Measurements from ENCODE around the gene TTBK2. TPM values are rescaled to one million over a fixed set of nuclear protein-coding genes. Genes with fewer than 3 reads are reported as not detected.
"Not testable (repeated sequence)": the region's sequence is repeated elsewhere in the genome, so short reads cannot be mapped to it uniquely, and the experiment has no call there.

Gene TTBK2
- total and polyA plus RNA-seq, 4 experiments from 2014 or later: 9.1 to 28.2 (median 18.5) TPM

- Mint-ChIP-seq H3K9me3 (no peaks in the 10 kb centered on the region), H3K36me3 (peaks cover 20 to 27% of the 10 kb centered on the region in 2 donors), H3K27ac (no peak overlapping the region), H3K27me3 (no peaks in the 10 kb centered on the region), H3K4me1 (peaks cover 0 to 1% (median 0%) of the 10 kb centered on the region in 4 donors), H3K4me3 (no peak overlapping the region)
- H3K9me3 ChIP-seq (ENCODE audit: control insufficient read depth in 1 of 2, low read length in 2 of 2): no peaks in the 10 kb centered on the region
- H3K4me3 ChIP-seq (ENCODE audit: low read length in 2 of 2): no peak overlapping the region
- POLR2A ChIA-PET (ENCODE audit: partially characterized antibody): no interaction called here
- intact Hi-C loops (cut with micrococcal nuclease): no loop called here
- H3K4me1 ChIP-seq (ENCODE audit: insufficient read depth, low read length): no peaks in the 10 kb centered on the region
- no peak overlapping the region for H3K27ac ChIP-seq (ENCODE audit: low read depth, low read length)
- H3K27me3 ChIP-seq (ENCODE audit: insufficient read depth, low read length): no peaks in the 10 kb centered on the region
- CTCF ChIA-PET (ENCODE audit: partially characterized antibody): no interaction called here
- no peak for DNase-seq
- H3K36me3 ChIP-seq (ENCODE audit: insufficient read depth, low read length): peaks cover 8% of the 10 kb centered on the region
These were observed 133.6 kb downstream of the TTBK2 start for GRCh38 chr15:42786978-42787377.

- CTCF ChIA-PET (ENCODE audit: partially characterized antibody): no interaction called here
- Mint-ChIP-seq H3K36me3 (peaks cover 20 to 27% of the 10 kb centered on the region in 2 donors), H3K9me3 (no peaks in the 10 kb centered on the region), H3K4me1 (peaks cover 0 to 1% (median 0%) of the 10 kb centered on the region in 4 donors), H3K4me3 (no peak overlapping the region), H3K27ac (no peak overlapping the region), H3K27me3 (no peaks in the 10 kb centered on the region)
- Histone ChIP-seq H3K4me1 (ENCODE audit: insufficient read depth, low read length) (no peaks in the 10 kb centered on the region), H3K27ac (ENCODE audit: low read depth, low read length) (no peak overlapping the region), H3K36me3 (ENCODE audit: insufficient read depth, low read length) (peaks cover 11% of the 10 kb centered on the region), H3K4me3 (ENCODE audit: low read length in 2 of 2) (no peak overlapping the region), H3K27me3 (ENCODE audit: insufficient read depth, low read length) (no peaks in the 10 kb centered on the region), H3K9me3 (ENCODE audit: control insufficient read depth in 1 of 2, low read length in 2 of 2) (no peaks in the 10 kb centered on the region)
- no peak for DNase-seq
- intact Hi-C loops (cut with micrococcal nuclease): no loop called here
- POLR2A ChIA-PET (ENCODE audit: partially characterized antibody): no interaction called here
These were observed 135.0 kb downstream of the TTBK2 start for GRCh38 chr15:42785569-42785968.

GRCh38 chr15:42784705-42785104, 135.9 kb downstream of the TTBK2 start:
- H3K4me3 ChIP-seq (ENCODE audit: low read length in 2 of 2): no peak overlapping the region
- Mint-ChIP-seq H3K9me3 (no peaks in the 10 kb centered on the region), H3K4me3 (no peak overlapping the region), H3K4me1 (peaks cover 0 to 1% (median 0%) of the 10 kb centered on the region in 4 donors), H3K27me3 (no peaks in the 10 kb centered on the region), H3K27ac (no peak overlapping the region), H3K36me3 (peaks cover 20 to 24% of the 10 kb centered on the region in 2 donors)
- H3K9me3 ChIP-seq (ENCODE audit: control insufficient read depth in 1 of 2, low read length in 2 of 2): no peaks in the 10 kb centered on the region
- intact Hi-C loops (cut with micrococcal nuclease): no loop called here
- no peak overlapping the region for H3K27ac ChIP-seq (ENCODE audit: low read depth, low read length)
- CTCF ChIA-PET (ENCODE audit: partially characterized antibody): interaction anchor here (0.7 kb wide), 1 partner anchor 985 kb away, joined by 4 read pairs; no protein-coding TSS in a partner anchor
- DNase-seq: no peak
- no peaks in the 10 kb centered on the region for H3K27me3 ChIP-seq (ENCODE audit: insufficient read depth, low read length)
- no peaks in the 10 kb centered on the region for H3K4me1 ChIP-seq (ENCODE audit: insufficient read depth, low read length)
- POLR2A ChIA-PET (ENCODE audit: partially characterized antibody): no interaction called here
- H3K36me3 ChIP-seq (ENCODE audit: insufficient read depth, low read length): peaks cover 11% of the 10 kb centered on the region

GRCh38 chr15:42782716-42783115, 137.9 kb downstream of the TTBK2 start:
- ChIA-PET POLR2A (ENCODE audit: partially characterized antibody) (no interaction called here), CTCF (ENCODE audit: partially characterized antibody) (interaction anchor here (1.1 kb wide), 1 partner anchor 65 kb away, joined by 3 read pairs; no protein-coding TSS in a partner anchor)
- DNase-seq: no peak
- H3K27me3 ChIP-seq (ENCODE audit: insufficient read depth, low read length): no peaks in the 10 kb centered on the region
- peaks cover 24 to 25% of the 10 kb centered on the region in 2 donors for H3K36me3 Mint-ChIP-seq
- peaks cover 11% of the 10 kb centered on the region for H3K36me3 ChIP-seq (ENCODE audit: insufficient read depth, low read length)
- H3K4me1 Mint-ChIP-seq: peaks cover 0 to 1% (median 0%) of the 10 kb centered on the region in 4 donors
- H3K27me3 Mint-ChIP-seq: no peaks in the 10 kb centered on the region
- no peaks in the 10 kb centered on the region for H3K4me1 ChIP-seq (ENCODE audit: insufficient read depth, low read length)
- no peak overlapping the region for H3K4me3 ChIP-seq (ENCODE audit: low read length in 2 of 2)
- intact Hi-C loops (cut with micrococcal nuclease): no loop called here
- no peaks in the 10 kb centered on the region for H3K9me3 Mint-ChIP-seq
- no peak overlapping the region for H3K27ac ChIP-seq (ENCODE audit: low read depth, low read length)
- peak overlapping the region in 1 of 7 donors; percentile 31 for H3K27ac Mint-ChIP-seq
- H3K4me3 Mint-ChIP-seq: no peak overlapping the region
- H3K9me3 ChIP-seq (ENCODE audit: control insufficient read depth in 1 of 2, low read length in 2 of 2): no peaks in the 10 kb centered on the region

GRCh38 chr15:42775416-42775815, 145.2 kb downstream of the TTBK2 start:
- peaks cover 29 to 35% of the 10 kb centered on the region in 2 donors for H3K36me3 Mint-ChIP-seq
- DNase-seq: no peak
- H3K27ac Mint-ChIP-seq: no peak overlapping the region
- Histone ChIP-seq H3K9me3 (ENCODE audit: control insufficient read depth in 1 of 2, low read length in 2 of 2) (no peaks in the 10 kb centered on the region), H3K27ac (ENCODE audit: low read depth, low read length) (no peak overlapping the region), H3K36me3 (ENCODE audit: insufficient read depth, low read length) (peaks cover 3% of the 10 kb centered on the region), H3K27me3 (ENCODE audit: insufficient read depth, low read length) (no peaks in the 10 kb centered on the region), H3K4me1 (ENCODE audit: insufficient read depth, low read length) (no peaks in the 10 kb centered on the region), H3K4me3 (ENCODE audit: low read length in 2 of 2) (no peak overlapping the region)
- no peaks in the 10 kb centered on the region for H3K4me1 Mint-ChIP-seq
- ChIA-PET POLR2A (ENCODE audit: partially characterized antibody) (no interaction called here), CTCF (ENCODE audit: partially characterized antibody) (no interaction called here)
- peaks cover 0 to 1% (median 0%) of the 10 kb centered on the region in 8 donors for H3K9me3 Mint-ChIP-seq
- no peak overlapping the region for H3K4me3 Mint-ChIP-seq
- intact Hi-C loops (cut with micrococcal nuclease): no loop called here
- H3K27me3 Mint-ChIP-seq: no peaks in the 10 kb centered on the region

GRCh38 chr15:42772901-42773300, 147.7 kb downstream of the TTBK2 start:
- Histone ChIP-seq H3K36me3 (ENCODE audit: insufficient read depth, low read length) (peaks cover 3% of the 10 kb centered on the region), H3K27me3 (ENCODE audit: insufficient read depth, low read length) (no peaks in the 10 kb centered on the region), H3K9me3 (ENCODE audit: control insufficient read depth in 1 of 2, low read length in 2 of 2) (no peaks in the 10 kb centered on the region), H3K27ac (ENCODE audit: low read depth, low read length) (no peak overlapping the region), H3K4me3 (ENCODE audit: low read length in 2 of 2) (no peak overlapping the region), H3K4me1 (ENCODE audit: insufficient read depth, low read length) (no peaks in the 10 kb centered on the region)
- H3K36me3 Mint-ChIP-seq: peaks cover 40 to 57% of the 10 kb centered on the region in 2 donors
- peaks cover 0 to 15% (median 2%) of the 10 kb centered on the region in 8 donors for H3K9me3 Mint-ChIP-seq
- no peaks in the 10 kb centered on the region for H3K27me3 Mint-ChIP-seq
- no peak overlapping the region for H3K4me3 Mint-ChIP-seq
- H3K4me1 Mint-ChIP-seq: peaks cover 0 to 9% (median 0%) of the 10 kb centered on the region in 4 donors
- intact Hi-C loops (cut with micrococcal nuclease): no loop called here
- ChIA-PET CTCF (ENCODE audit: partially characterized antibody) (no interaction called here), POLR2A (ENCODE audit: partially characterized antibody) (no interaction called here)
- DNase-seq: no peak
- no peak overlapping the region for H3K27ac Mint-ChIP-seq

GRCh38 chr15:42772144-42772543, 148.4 kb downstream of the TTBK2 start:
- no peak overlapping the region for H3K27ac Mint-ChIP-seq
- peaks cover 0 to 21% (median 5%) of the 10 kb centered on the region in 8 donors for H3K9me3 Mint-ChIP-seq
- Histone ChIP-seq H3K4me1 (ENCODE audit: insufficient read depth, low read length) (no peaks in the 10 kb centered on the region), H3K27ac (ENCODE audit: low read depth, low read length) (no peak overlapping the region), H3K4me3 (ENCODE audit: low read length in 2 of 2) (no peak overlapping the region), H3K9me3 (ENCODE audit: control insufficient read depth in 1 of 2, low read length in 2 of 2) (no peaks in the 10 kb centered on the region), H3K27me3 (ENCODE audit: insufficient read depth, low read length) (no peaks in the 10 kb centered on the region), H3K36me3 (ENCODE audit: insufficient read depth, low read length) (peaks cover 3% of the 10 kb centered on the region)
- no peaks in the 10 kb centered on the region for H3K27me3 Mint-ChIP-seq
- CTCF ChIA-PET (ENCODE audit: partially characterized antibody): no interaction called here
- no peak for DNase-seq
- H3K4me3 Mint-ChIP-seq: no peak overlapping the region
- intact Hi-C loops (cut with micrococcal nuclease): no loop called here
- POLR2A ChIA-PET (ENCODE audit: partially characterized antibody): no interaction called here
- peaks cover 0 to 9% (median 0%) of the 10 kb centered on the region in 4 donors for H3K4me1 Mint-ChIP-seq
- H3K36me3 Mint-ChIP-seq: peaks cover 48 to 61% of the 10 kb centered on the region in 2 donors

GRCh38 chr15:42766109-42766508, 154.5 kb downstream of the TTBK2 start:
- H3K4me1 Mint-ChIP-seq: not testable (repeated sequence)

More at GRCh38 chr15:42766109-42766508, 154.5 kb downstream of the TTBK2 start:
- peaks cover 71 to 78% of the 10 kb centered on the region in 2 donors for H3K36me3 Mint-ChIP-seq
- H3K4me3 ChIP-seq (ENCODE audit: low read length in 2 of 2); H3K9me3 ChIP-seq (ENCODE audit: control insufficient read depth in 1 of 2, low read length in 2 of 2); H3K27ac ChIP-seq (ENCODE audit: low read depth, low read length); H3K27me3 ChIP-seq (ENCODE audit: insufficient read depth, low read length); H3K36me3 ChIP-seq (ENCODE audit: insufficient read depth, low read length); DNase-seq; intact Hi-C loops (cut with micrococcal nuclease); H3K27ac Mint-ChIP-seq; H3K27me3 Mint-ChIP-seq; H3K4me3 Mint-ChIP-seq; H3K4me1 ChIP-seq (ENCODE audit: insufficient read depth, low read length); POLR2A ChIA-PET (ENCODE audit: partially characterized antibody): not testable (repeated sequence)
- H3K9me3 Mint-ChIP-seq: peaks cover 7 to 60% (median 40%) of the 10 kb centered on the region in 8 donors
- CTCF ChIA-PET (ENCODE audit: partially characterized antibody): interaction anchor here (0.7 kb wide), 1 partner anchor 1453 kb away, joined by 3 read pairs; no protein-coding TSS in a partner anchor
